Neural cell (in vitro differentiated cells): ENCODE results near the gene PDE3A. TPM values are rescaled to one million over a fixed set of nuclear protein-coding genes. Genes with fewer than 3 reads are reported as not detected.

Experiments used
- H2AFZ ChIP-seq: fragments of 200-600, 300-800 bp; sonication (generic), shearing (Covaris generic); 2 replicates; pipeline ENCODE4 v1.6.0; 2014; ENCODE audit warnings: low read depth, mild to moderate bottlenecking, antibody characterized with exemption, low read length, moderate library complexity
- H3F3A ChIP-seq: fragments of 200-600 bp; shearing (Covaris generic); 2 replicates; pipeline ENCODE4 v1.6.1; 2016; ENCODE audit warnings: mild to moderate bottlenecking, moderate library complexity, mixed read lengths, antibody characterized with exemption, low read length; ENCODE audit not compliant: insufficient read depth, poor library complexity, severe bottlenecking
- H3K27ac ChIP-seq: fragments of 200-600, 300-800 bp; sonication (generic), shearing (Covaris generic); 2 replicates; pipeline ENCODE4 v1.5.1; 2014; ENCODE audit warnings: mild to moderate bottlenecking, low read length, moderate library complexity
- H3K27me3 ChIP-seq: fragments of 300-800, 200-600 bp; sonication (generic), shearing (Covaris generic); 2 replicates; pipeline ENCODE4 v1.6.0; 2014; ENCODE audit warnings: mild to moderate bottlenecking, low read depth, low read length, moderate library complexity; ENCODE audit not compliant: insufficient read depth
- H3K36me3 ChIP-seq: fragments of 300-800, 200-600 bp; sonication (generic), shearing (Covaris generic); 2 replicates; pipeline ENCODE4 v1.5.1; 2014; ENCODE audit warnings: mild to moderate bottlenecking, antibody characterized with exemption, low read length, moderate library complexity; ENCODE audit not compliant: insufficient read depth
- H3K4me2 ChIP-seq: fragments of 300-800, 200-600 bp; sonication (generic), shearing (Covaris generic); 2 replicates; pipeline ENCODE4 v1.6.0; 2014; ENCODE audit warnings: mild to moderate bottlenecking, low read length
- H3K4me3 ChIP-seq: fragments of 300-800, 200-600 bp; sonication (generic), shearing (Covaris generic); 2 replicates; pipeline ENCODE4 v1.5.1; 2014; ENCODE audit warnings: mild to moderate bottlenecking, low read length, moderate library complexity
- H3K79me2 ChIP-seq: fragments of 200-600 bp; shearing (Covaris generic); replicated peaks from 2 replicates; pipeline ENCODE4 v1.6.0; 2014; ENCODE audit warnings: mild to moderate bottlenecking, low read length, moderate library complexity; ENCODE audit not compliant: insufficient read depth
- H3K9ac ChIP-seq: fragments of 300-800, 200-600 bp; sonication (generic), shearing (Covaris generic); 2 replicates; pipeline ENCODE4 v1.6.1; 2016; ENCODE audit warnings: mild to moderate bottlenecking, low read length, mixed read lengths
- H3K9me2 ChIP-seq: fragments of 200-600 bp; shearing (Covaris generic); 2 replicates; pipeline ENCODE4 v1.6.1; 2016; ENCODE audit warnings: mild to moderate bottlenecking, low read length, mixed read lengths; ENCODE audit not compliant: insufficient read depth
- H3K9me3 ChIP-seq: fragments of 200-600, 300-800 bp; sonication (generic), shearing (Covaris generic); 2 replicates; pipeline ENCODE4 v1.6.1; 2016; ENCODE audit warnings: mild to moderate bottlenecking, mixed run types, low read length, moderate library complexity, mixed read lengths
- H4K20me1 ChIP-seq: fragments of 200-600 bp; shearing (Covaris generic); 2 replicates; pipeline ENCODE4 v1.6.1; 2016; ENCODE audit warnings: mild to moderate bottlenecking, mixed run types; ENCODE audit not compliant: insufficient read depth
- CTCF ChIP-seq: fragments of 450-650 bp; IDR thresholded peaks from 2 replicates; pipeline ENCODE4 v1.5.1; 2014; ENCODE audit warnings: antibody characterized with exemption, mild to moderate bottlenecking, moderate library complexity; ENCODE audit not compliant: poor library complexity, severe bottlenecking
- EP300 ChIP-seq: fragments of 450-650 bp; conservative IDR thresholded peaks from 2 replicates; pipeline ENCODE4 v1.6.1; 2014; ENCODE audit warnings: antibody characterized with exemption, mild to moderate bottlenecking, moderate library complexity; ENCODE audit not compliant: poor library complexity, severe bottlenecking
- EZH2 ChIP-seq: fragments of 200-600, 300-800 bp; shearing (Covaris generic), sonication (generic); IDR thresholded peaks from 2 replicates; pipeline ENCODE4 v1.6.1; 2014; ENCODE audit warnings: antibody characterized with exemption, low read length, borderline replicate concordance, mild to moderate bottlenecking; ENCODE audit not compliant: insufficient read depth, poor library complexity, severe bottlenecking
- MXI1 ChIP-seq: fragments of 450-650 bp; conservative IDR thresholded peaks from 2 replicates; pipeline ENCODE4 v1.6.1; 2014; ENCODE audit warnings: antibody characterized with exemption, mild to moderate bottlenecking; ENCODE audit not compliant: poor library complexity, severe bottlenecking
- POLR2AphosphoS5 ChIP-seq: IDR thresholded peaks from 2 replicates; pipeline ENCODE4 v1.6.1; 2012
- RAD21 ChIP-seq: fragments of 450-650 bp; conservative IDR thresholded peaks from 2 replicates; pipeline ENCODE4 v1.6.1; 2014; ENCODE audit warnings: antibody characterized with exemption, mild to moderate bottlenecking, moderate library complexity
- REST ChIP-seq: IDR thresholded peaks from 2 replicates; pipeline ENCODE4 v1.6.1; 2012; ENCODE audit warnings: borderline replicate concordance
- SMC3 ChIP-seq: fragments of 450-650 bp; conservative IDR thresholded peaks from 2 replicates; pipeline ENCODE4 v1.6.1; 2014; ENCODE audit warnings: antibody characterized with exemption, mild to moderate bottlenecking, moderate library complexity; ENCODE audit not compliant: poor library complexity
- TAF1 ChIP-seq: IDR thresholded peaks from 2 replicates; pipeline ENCODE4 v1.6.1; 2012; ENCODE audit warnings: low read depth
- polyA plus RNA-seq: library from polyadenylated mRNA; depleted of rRNA; stranded (reverse); fragments of >200 nt; gene quantifications from 2 replicates; pipeline ENCODE4 v1.2.3, GENCODE V29; 2014

PDE3A gene
- polyA plus RNA-seq, 1 donor from 2014 or later, result 0.94 TPM

- Histone ChIP-seq H3K27ac (no peak overlapping the region), H3K36me3 (no peaks in the 10 kb centered on the region), H3K9me3 (peaks cover 3% of the 10 kb centered on the region), H3K79me2 (no peaks in the 10 kb centered on the region), H2AFZ (no peak overlapping the region), H3F3A (no peaks in the 10 kb centered on the region), H4K20me1 (no peaks in the 10 kb centered on the region), H3K27me3 (no peaks in the 10 kb centered on the region), H3K4me2 (no peak overlapping the region), H3K9me2 (no peaks in the 10 kb centered on the region), H3K9ac (no peak overlapping the region), H3K4me3 (no peak overlapping the region)
- TF ChIP-seq RAD21 (no peak), MXI1 (no peak), POLR2AphosphoS5 (no peak), REST (no peak), TAF1 (no peak), EZH2 (no peak), SMC3 (no peak), EP300 (no peak), CTCF (no peak)
Measured at GRCh38 chr12:20656600-20656999, 288.3 kb downstream of the PDE3A start.

GRCh38 chr12:20657496-20657895, 289.2 kb downstream of the PDE3A start:
- Histone ChIP-seq H3K79me2 (no peaks in the 10 kb centered on the region), H3K27ac (no peak overlapping the region), H2AFZ (no peak overlapping the region), H3K9me3 (peaks cover 3% of the 10 kb centered on the region), H3K4me2 (no peak overlapping the region), H3K9ac (no peak overlapping the region), H3K36me3 (no peaks in the 10 kb centered on the region), H3F3A (no peaks in the 10 kb centered on the region), H3K27me3 (no peaks in the 10 kb centered on the region), H3K9me2 (no peaks in the 10 kb centered on the region), H3K4me3 (no peak overlapping the region), H4K20me1 (no peaks in the 10 kb centered on the region)
- TF ChIP-seq EZH2 (no peak), SMC3 (no peak), RAD21 (no peak), TAF1 (no peak), POLR2AphosphoS5 (no peak), EP300 (no peak), REST (no peak), MXI1 (no peak), CTCF (no peak)
